Mesothelial cell of epicardium (in vitro differentiated cells): ENCODE measurements around the gene LGALS4. TPM values are rescaled to one million over a fixed set of nuclear protein-coding genes. Genes with fewer than 3 reads are reported as not detected.

ENCODE experiments used
- DNase-seq, 2 experiments: peaks; one replicate each; pipeline ENCODE4 v3.0.0; 2021; ENCODE audit warnings: low spot score in 2 of 2; ENCODE audit not compliant: unreplicated experiment in 2 of 2
- H3K27ac Mint-ChIP-seq: 2 replicates; pipeline ENCODE4 v1.8.0; 2021; ENCODE audit warnings: mixed read lengths
- H3K27me3 Mint-ChIP-seq: 2 replicates; pipeline ENCODE4 v1.8.0; 2021; ENCODE audit warnings: low read depth, mixed read lengths
- H3K36me3 Mint-ChIP-seq: 2 replicates; pipeline ENCODE4 v1.8.0; 2021; ENCODE audit warnings: mixed read lengths
- H3K4me1 Mint-ChIP-seq: 2 replicates; pipeline ENCODE4 v1.8.0; 2021; ENCODE audit warnings: mixed read lengths
- H3K4me3 Mint-ChIP-seq: 2 replicates; pipeline ENCODE4 v1.8.0; 2021; ENCODE audit warnings: mild to moderate bottlenecking, moderate library complexity, mixed read lengths
- H3K9me3 Mint-ChIP-seq: 2 replicates; pipeline ENCODE4 v1.8.0; 2021; ENCODE audit warnings: mixed read lengths
- total RNA-seq: library from RNA; stranded (reverse); gene quantifications from 3 replicates; pipeline ENCODE4 v1.2.1, GENCODE V29; 2021
- TF ChIP-seq, protein P1 (sequence below): fragments of 200-600 bp; sonication (generic); IDR thresholded peaks from one replicate; pipeline ENCODE4 v1.5.0; 2021; ENCODE audit warnings: antibody characterized with exemption; ENCODE audit not compliant: unreplicated experiment

LGALS4 gene
- total RNA-seq, 1 donor from 2014 or later, result 1.6 TPM

DNA sequence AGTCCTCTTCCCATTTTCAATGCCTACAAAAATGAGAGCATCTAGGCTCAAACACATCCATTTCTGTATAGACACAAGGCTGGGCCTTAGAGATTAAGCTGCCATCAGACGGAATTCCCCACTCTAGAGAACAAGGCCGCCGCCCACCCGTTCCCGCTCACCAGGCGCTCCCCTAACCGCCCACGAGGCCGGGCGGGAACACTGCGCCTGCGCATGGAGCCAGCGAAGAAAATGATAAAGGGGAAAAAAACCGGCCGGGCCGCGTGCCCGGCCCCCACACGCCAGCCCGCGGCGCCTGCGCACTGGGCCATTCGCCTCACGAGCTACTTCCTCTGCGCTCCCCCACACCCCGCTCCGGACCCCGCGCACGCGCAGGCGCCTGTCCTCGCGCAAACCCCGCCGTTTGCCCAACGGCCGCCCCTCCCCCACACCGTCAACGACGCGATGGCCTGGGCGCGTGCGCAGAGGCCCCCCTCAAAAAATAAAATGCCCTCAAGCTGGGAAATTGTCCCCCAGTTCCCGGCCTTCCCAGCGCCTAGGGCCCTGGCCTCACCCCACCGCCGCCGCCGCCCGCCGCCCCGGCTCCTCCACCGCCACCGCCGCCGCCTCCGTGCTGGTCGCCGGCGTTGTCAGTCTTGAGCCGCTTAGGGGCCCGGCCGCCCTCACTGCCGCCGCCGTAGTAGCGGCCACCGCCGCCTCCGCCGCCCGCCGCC lies 36.6 kb upstream of the LGALS4 start:
- peak; percentile 99 for DNase-seq
- Mint-ChIP-seq H3K4me1 (peaks cover 41% of the 10 kb centered on the region), H3K27ac (peak overlapping the region; percentile 99), H3K36me3 (peaks cover 13% of the 10 kb centered on the region), H3K9me3 (no peaks in the 10 kb centered on the region), H3K4me3 (peak overlapping the region; percentile 88), H3K27me3 (no peaks in the 10 kb centered on the region)
- TF ChIP-seq, protein P1, sequence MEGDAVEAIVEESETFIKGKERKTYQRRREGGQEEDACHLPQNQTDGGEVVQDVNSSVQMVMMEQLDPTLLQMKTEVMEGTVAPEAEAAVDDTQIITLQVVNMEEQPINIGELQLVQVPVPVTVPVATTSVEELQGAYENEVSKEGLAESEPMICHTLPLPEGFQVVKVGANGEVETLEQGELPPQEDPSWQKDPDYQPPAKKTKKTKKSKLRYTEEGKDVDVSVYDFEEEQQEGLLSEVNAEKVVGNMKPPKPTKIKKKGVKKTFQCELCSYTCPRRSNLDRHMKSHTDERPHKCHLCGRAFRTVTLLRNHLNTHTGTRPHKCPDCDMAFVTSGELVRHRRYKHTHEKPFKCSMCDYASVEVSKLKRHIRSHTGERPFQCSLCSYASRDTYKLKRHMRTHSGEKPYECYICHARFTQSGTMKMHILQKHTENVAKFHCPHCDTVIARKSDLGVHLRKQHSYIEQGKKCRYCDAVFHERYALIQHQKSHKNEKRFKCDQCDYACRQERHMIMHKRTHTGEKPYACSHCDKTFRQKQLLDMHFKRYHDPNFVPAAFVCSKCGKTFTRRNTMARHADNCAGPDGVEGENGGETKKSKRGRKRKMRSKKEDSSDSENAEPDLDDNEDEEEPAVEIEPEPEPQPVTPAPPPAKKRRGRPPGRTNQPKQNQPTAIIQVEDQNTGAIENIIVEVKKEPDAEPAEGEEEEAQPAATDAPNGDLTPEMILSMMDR, result no peak

DNA sequence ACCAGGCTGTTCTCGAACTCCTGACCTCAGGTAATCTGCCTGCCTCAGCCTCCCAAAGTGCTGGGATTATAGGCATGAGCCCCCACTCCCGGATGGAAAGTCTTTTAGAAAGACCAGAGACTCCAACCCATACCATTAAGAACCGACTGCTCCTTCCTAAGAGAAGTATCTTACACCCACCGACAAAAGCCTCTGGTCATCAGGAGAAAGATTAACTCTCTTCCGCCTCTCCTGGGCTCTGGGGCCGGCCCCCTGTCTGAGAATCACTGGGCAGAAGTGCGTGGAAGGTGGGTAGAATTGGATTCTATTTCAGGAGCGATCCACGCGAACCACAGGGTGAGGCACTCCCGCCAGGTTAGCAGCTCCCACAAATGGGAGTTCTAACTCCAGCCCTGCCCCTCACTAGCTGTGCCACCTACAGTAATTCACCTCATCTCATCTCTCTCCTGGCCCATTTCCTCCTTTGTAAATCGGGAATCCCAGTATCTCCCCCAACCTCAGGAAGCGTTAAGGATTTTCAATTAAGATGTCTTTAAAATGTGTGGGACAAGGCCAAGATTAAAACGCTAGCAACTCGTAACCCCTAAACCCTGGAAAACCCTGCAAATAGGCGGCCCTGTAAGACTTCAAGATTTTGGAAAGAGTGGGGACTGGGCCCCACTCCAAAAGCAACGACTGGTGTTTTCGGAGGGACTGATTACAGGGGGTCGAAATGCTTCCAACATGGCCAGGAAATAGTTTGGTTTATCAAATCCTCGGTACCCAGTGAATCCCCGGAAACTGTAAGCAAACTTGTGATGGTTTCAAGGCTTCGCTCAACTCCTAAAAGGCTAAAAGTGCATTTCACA lies 35.8 kb upstream of the LGALS4 start:
- TF ChIP-seq, protein P1, result no peak
- peak overlapping the region; percentile 88 for H3K4me3 Mint-ChIP-seq
- H3K27ac Mint-ChIP-seq, result peak overlapping the region; percentile 97
- H3K9me3 Mint-ChIP-seq, result no peaks in the 10 kb centered on the region
- peaks cover 41% of the 10 kb centered on the region for H3K4me1 Mint-ChIP-seq
- H3K36me3 Mint-ChIP-seq, result peaks cover 18% of the 10 kb centered on the region
- DNase-seq, result no peak
- H3K27me3 Mint-ChIP-seq, result no peaks in the 10 kb centered on the region

DNA sequence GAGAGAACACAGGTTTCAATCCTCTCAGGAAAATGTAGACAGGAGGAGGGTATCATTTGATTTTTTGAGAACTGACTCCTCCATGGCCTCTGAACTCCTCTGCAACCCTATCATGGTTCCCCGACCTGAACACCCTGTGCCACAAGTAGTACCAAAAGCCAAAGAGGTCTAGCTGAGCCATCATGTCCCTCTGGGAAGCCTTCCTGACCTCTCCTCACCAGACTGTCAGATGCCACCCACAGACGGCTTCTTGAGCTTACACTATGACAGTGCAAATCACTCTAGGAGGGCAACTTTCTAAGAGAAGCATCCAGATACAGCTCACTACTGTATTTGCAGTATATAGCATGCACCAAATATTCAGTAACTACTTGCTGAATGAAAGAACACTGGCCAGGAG lies 33.4 kb upstream of the LGALS4 start:
- peaks cover 36% of the 10 kb centered on the region for H3K36me3 Mint-ChIP-seq
- no peak overlapping the region for H3K27ac Mint-ChIP-seq
- H3K4me3 Mint-ChIP-seq, result no peak overlapping the region
- no peaks in the 10 kb centered on the region for H3K27me3 Mint-ChIP-seq
- peaks cover 28% of the 10 kb centered on the region for H3K4me1 Mint-ChIP-seq
- DNase-seq, result no peak
- H3K9me3 Mint-ChIP-seq, result no peaks in the 10 kb centered on the region
- TF ChIP-seq, protein P1, result no peak

DNA sequence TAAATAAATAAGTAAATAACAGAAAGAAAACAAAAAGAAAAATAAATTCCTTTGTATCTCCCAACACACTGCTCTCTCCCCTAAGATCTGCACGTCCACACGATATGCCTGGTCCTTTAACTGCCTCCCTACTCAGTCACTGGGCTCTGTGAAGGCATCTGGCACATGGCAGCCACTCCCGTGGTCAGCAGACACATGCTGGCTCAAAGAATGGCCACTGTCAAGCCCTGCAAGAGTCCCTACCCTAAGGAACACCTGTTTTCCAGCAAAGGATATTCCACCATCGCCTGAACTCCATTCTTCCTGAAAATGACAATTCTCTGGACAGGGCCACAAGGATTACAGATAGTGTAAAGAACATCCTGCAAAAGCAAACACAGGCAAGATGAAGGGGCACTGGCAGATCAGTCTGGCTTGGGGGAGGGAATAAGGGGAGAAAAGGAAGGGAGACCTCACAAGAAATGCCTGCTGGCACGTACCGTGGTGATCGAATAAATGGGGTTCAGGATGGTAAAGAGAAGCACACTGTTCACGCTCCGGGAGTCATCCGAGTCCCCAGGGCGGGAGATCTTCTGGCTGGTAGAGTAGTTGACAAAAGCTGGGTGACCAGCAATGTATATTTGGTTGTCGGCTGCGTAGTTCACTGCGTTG lies 32.8 kb upstream of the LGALS4 start:
- H3K27ac Mint-ChIP-seq, result peak overlapping the region; percentile 62
- TF ChIP-seq, protein P1, result no peak

DNA sequence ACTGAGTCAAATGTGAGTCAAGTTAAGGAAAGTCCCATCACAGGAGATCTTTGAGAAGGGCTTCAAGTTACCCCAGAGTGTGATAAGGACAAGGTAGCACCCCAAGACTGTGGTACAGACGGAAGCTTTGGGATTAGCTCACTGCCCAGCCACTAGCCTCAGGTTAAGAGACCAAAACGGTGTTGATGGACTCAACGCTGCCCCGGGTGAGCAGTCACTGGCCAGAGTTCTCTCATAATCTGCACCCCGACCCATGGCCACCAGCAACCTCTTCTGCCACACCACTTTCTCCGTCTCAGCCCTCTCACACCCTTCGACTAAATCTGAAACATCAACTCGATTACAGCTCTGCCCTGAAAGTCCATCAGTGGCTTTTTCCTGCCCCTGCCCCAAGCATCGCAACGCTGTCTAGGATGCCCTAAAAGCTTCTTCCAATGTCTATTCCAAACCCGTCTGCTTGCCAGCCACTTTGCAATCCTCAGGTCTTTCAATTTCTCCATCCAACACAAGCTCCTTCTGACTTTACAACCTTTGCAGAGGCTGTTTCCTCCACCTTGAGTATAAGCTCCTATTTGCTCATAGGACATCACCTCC lies 31.4 kb upstream of the LGALS4 start:
- no peak overlapping the region for H3K4me3 Mint-ChIP-seq
- H3K36me3 Mint-ChIP-seq, result peaks cover 48% of the 10 kb centered on the region

More for the DNA sequence above, 32.8 kb upstream of the LGALS4 start:
- Mint-ChIP-seq H3K4me1 (peaks cover 27% of the 10 kb centered on the region), H3K4me3 (no peak overlapping the region), H3K36me3 (peaks cover 42% of the 10 kb centered on the region), H3K9me3 (no peaks in the 10 kb centered on the region), H3K27me3 (no peaks in the 10 kb centered on the region)
- no peak for DNase-seq

More for the DNA sequence above, 31.4 kb upstream of the LGALS4 start:
- peaks cover 34% of the 10 kb centered on the region for H3K4me1 Mint-ChIP-seq
- no peaks in the 10 kb centered on the region for H3K27me3 Mint-ChIP-seq
- H3K9me3 Mint-ChIP-seq, result no peaks in the 10 kb centered on the region
- DNase-seq, result no peak
- H3K27ac Mint-ChIP-seq, result no peak overlapping the region
- TF ChIP-seq, protein P1, result no peak
